ENCODE data around the gene BEND4.
"Not testable (repeated sequence)": the region's sequence is repeated elsewhere in the genome, so short reads cannot be mapped to it uniquely, and the experiment has no call there.

Gene BEND4

DNA sequence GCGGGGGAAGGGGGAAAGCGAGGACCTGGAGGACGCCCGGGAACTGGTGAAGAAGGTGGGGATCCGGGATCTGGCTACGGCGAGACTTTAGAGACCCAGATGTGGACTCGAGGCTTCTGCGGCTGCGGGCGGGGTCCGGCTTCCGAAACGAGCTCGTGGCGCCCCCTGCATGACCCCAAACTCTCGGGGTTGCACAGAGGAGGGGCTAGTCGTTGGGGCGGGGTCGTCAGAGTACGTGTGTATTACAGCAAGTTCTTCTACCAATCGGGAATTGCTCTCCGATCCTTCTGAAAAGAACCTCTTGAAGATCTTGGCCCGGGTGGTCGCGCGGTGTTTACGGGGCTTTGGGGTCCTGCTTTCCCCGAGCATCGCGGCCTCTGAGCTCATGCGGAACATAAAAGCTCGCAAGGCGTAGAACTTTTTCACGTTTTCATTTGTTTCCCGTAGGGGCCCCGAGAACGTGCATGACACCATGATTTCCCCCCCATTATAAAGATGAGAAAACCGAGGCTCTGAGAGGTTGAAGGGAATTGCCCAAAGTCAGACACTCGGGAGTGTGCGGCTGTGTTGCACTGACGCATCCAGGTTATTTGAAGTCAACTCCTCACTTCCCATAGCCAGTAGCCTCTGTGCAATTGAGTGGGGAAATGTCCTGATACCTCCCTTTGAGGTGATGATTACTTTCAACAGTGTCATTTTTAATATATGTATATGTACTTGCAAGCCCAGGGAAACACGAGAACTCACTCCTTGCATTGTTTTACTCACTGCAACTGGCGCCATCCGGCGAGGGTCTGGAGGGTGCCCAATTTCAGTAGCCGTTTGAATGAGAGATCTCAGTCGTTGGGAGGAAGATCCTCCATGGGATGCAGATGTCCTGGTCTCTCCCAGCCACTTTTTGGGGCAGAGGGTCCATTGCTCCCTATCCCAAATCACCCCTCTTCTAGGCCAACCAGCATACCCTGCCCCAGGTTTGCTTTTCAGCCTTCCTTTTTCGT, at the start of gene BEND4:
TSS of gene BEND4 (minus strand) at position 149 of the 998 bp plus-strand sequence. CDS start 512 bp downstream, outside the sequence.
- no peak for DNase-seq

DNA sequence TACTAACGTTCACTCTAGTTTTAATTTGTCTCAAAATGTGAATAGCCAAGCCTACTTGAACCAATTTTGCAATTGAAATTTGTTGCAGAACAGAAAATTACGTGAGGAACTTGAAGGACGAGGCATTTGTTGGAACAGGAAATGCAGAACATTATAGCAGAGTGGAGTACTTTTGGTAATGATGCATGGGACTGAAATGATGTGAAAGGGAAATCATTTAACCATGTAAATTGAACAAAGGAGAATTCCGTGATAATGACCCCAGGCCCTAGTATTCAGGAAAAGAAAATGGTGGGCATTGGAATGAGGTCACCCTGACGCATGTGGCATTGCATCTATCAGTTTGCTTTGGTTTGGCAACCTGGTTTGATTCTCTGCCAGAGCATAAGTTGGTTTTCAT, 44.9 kb upstream of the BEND4 start:
- no peak for DNase-seq

DNA sequence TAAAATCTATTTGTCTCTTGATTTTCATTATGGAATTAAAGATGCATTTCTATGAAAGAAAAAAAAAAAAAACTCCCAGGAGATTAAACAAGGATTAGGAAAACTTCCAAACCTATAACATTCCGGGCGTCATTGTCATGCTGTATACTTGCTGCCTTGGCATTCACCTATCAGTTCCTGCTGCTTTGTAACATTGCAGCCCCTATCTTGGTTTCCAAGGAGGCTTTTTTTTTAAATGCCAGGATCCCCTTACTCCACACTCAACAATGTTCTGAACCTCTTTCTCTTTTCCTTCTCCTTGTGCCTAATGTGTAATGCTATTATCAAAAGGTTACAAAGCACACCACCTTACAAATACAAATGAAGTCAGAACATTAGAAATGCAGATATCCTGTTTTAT, 20.5 kb upstream of the BEND4 start:
- DNase-seq = no peak

DNA sequence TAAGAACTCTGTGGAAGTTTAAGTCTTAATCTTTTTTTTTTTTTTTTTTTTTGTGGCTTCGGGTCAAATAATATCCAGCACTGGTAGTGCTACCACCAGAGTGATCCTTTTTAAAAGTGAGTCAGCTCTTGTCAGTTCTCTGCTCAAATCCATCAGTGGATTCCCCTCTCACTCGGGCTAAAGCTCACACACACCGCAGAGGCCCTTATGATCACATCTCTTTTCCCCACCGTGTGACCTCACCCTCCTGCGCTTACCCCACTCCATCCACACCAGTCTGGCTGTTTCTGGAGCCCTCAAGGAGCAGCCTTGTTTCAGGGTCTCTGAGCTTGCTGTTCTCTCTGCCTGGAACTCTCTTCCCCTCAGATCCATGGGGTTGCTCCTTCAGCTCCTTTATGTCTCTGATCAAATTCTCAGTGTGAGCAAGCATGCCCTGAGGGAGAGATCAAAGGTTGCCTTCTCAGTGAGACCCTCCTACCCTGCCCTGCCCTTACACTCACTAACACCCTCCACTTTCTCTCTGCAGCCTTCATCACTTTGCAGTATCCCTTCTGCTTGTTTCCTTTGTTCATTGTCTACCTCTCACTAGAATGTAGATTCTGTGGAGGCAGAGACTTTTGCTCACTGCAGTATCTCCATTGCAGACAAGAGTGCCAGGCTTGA, 19.8 kb upstream of the BEND4 start:
- DNase-seq = no peak

DNA sequence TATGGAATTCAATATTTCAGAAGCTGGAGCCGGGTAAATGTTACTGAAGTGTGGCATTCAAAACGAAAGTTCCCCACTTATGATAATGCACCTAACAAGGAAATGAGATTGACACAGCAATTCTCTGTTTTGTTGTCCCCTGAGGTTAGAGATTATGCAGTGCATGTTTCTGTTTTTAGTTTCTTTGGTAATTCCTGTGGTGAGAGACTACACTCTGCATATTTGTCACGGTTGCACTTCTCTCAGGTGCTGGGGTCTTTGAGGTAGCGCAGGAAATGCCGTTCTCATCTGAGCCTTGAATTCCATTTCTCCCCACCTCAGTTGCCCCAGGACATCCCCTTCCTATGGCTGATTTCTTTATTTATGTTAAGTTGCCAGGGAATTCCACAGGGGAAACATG, 15.3 kb upstream of the BEND4 start:
- DNase-seq = no peak

DNA sequence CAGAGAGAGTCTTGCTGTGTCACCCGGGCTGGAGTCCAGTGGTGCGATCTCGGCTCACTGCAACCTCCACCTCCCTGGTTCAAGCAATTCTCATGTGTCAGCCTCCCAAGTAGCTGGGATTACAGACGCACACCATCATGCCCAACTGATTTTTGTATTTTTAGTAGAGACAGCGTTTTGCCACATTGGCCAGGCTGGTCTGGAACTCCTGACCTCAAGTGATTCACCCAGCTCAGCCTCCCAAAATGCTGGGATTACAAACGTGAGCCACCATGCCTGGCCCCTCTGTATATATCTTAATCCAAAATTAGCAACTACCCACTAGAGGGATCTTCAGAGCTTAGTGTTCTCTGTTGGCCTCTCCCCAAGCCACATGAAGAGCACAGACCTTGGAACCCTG, 13.7 kb upstream of the BEND4 start:
- not testable (repeated sequence) for DNase-seq

DNA sequence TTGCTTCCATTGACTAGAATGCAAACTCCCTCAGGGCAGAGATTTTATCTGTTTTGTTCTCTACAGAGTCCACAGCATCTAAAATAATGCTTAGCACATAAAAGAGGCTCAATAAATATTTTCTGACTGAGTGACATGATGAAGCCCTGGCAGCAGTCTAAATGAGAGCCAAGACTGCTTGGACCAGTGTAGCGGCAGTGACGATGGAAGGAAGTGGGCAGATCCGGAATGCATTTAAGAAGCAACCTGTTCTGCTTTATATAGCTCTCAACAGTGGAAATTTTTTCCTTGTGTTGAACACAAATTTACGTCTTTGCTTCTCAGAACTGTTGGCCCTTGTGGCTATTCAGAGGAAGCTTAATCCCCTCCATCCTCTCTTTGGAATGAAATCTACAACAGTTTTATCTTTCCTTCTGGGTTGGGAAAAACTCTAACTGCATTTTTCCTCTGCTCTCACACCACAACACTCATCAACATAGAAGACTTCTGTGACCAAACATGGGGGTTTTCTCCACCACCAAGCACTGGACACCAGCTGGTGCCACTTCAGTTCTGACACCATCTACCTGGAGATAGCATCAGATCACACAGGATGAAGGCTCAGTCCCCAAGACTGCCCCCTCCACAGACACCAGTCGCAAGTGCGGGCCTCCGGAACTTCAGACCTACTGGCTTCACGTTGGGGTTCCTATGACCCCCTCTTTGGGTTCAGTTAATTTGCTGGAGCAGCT, 7.0 kb upstream of the BEND4 start:
- DNase-seq = no peak

DNA sequence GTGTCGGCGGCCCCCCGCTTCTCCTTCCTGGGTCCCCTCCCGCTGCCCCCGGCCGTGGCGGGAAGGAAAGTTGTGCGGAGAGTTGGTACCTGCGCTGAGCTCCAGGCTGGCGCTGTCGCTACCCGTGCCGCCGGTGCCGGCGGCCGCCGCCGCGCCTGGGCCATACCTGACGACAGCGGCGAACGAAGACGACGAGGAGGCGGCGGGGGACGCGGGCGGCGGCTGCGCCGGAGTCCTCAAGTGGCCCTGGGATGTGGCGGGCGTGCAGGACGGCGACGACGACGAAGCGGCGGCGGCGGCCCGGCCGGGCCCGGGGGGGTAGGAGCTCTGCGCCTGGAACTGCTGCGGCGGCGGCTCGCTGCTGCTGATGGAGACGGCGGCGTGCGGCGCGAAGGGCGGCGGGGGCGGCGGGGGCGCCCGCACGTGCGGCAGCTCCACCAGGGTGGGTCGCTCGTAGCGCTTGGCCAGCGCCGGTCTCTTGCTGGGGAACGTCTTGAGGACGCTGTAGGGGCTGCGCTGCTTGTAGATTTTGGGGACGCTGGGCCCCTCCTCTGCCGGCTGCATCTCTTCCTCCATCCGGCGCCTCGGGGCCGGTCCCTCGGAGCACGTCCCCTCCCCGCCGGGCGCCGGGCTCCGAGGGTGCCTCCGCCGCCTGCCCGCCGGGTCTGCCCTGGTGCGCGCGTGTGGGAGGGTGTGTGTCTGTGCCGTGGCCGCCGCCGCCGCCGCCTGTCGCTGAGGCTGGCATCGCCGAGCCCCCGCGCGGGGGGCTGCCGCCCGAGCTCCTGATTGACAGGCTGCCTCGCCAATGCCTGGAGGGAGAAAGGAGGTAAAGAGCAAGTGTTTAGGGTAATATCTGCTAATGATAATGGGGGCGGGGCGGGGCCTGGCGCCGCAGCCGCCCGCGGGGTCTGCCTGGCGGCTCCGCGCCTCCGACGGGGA, 618 bp downstream of the BEND4 start:
- peak; percentile 24 for DNase-seq

DNA sequence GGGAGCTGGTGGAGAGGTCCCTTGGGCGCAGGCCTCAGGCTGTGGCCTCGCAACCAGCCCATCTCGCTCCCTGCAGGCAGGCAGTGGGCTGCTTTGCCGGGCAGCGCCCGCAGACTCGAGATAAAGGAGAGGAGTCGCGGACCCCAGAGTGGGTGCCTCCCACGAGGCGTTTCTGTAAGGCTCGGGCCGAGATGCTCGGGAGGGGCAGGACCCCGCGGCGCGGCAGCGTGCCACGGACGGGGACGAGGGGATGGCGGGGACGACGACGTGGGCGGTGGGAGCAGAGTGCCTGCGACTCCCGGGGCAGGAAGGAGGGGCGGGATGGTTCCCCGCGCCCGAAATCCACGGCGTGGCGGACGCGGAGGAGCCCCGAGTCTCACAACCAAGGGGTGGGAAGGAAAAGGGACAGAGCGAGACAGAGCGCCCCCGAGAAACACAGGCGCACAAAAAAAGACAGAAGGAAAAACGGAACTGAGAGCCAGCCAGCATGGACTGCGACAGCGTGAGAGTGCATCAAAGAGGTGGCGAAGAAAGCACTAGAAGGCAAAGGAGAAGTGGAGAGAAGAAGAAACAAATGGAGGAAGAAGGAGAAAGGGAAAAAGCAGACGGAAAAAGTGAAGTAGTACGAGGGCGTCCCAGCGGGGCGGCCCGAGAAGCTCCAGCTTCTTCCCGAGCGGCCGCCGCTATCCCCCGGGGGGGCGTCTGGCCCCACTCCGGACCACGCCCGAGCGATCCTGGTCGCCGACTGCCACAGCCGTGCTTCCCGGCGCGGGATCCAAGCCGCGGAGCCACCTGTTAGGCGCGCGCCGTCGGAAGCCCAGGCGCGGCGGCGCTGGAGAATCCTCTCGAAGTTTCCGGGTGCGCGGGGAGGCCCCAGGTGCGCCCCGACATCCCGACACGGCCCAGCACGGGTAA, 1.5 kb downstream of the BEND4 start:
- DNase-seq = no peak

DNA sequence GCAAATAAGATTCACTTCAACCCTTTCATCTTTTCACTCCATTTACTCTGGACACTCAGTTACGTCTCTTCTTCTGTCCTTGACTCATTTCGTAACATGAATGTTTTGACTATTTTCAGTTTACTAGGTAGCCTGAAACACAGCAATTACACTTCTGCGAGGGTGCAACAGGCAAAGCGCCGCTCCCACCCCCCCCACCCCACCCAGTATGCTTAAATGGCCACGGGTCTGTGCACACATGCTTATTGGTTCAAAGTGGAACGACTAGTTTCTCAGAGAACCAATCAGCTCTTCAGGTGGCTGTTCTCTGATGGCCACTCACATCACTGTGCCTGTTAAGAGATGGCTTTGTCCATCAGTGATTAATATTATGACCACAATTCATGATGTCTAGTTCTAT, 3.5 kb downstream of the BEND4 start:
- DNase-seq = no peak

DNA sequence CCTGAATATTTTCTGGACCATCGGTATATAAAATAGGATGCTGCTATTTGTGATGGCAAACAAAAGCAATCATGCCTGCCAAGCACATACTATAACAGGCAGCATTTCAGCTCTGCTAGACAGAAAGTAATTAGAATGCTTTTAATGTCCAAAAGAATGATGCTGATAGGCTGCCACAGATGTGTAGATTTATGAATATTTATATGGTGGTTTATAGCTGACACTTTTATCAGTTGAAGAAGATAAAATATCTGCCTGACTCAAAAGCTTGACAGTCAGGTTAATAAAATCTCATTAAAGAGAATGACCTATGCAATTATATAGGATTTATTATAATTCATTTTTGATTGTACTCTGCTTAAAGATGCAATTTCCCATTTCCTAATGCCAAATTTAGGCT, 4.0 kb downstream of the BEND4 start:
- no peak for DNase-seq

DNA sequence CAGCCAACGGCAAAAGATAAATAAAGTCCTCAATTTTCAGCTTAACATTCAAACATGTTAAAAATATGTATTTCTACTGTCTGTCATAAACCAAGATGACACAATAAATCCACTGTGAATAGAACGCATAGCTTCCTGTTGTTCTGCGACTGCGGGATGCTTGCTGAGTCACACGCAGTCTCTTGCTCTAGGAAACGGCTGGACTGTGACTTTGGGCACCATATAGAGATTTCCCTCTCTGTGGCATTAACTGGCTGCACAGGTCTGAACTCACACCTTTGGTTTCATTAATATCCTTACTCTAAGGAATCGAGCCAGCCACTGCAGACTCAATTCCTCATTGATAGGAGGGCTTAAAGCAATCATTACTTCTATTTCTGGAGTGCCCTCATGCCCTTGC, 8.4 kb downstream of the BEND4 start:
- DNase-seq = no peak

DNA sequence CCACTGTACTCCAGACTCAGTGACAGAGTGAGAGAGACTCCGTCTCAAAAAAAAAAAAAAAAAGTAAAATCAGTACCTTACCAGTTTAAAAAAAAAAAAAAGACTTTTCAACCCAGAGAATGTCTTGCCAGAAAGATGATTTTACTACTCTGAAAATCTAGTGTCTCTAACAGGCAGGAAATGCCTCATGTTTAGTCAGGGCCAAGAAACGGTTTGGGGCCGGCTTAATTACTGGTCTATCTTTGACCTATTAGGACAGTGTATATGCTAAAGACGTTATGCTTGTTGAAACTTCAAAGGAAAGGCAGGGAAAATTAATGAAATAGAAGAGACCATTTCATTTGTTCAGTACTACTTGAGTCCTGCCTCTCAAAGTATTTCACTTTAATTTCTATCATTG, 9.9 kb downstream of the BEND4 start:
- no peak for DNase-seq

DNA sequence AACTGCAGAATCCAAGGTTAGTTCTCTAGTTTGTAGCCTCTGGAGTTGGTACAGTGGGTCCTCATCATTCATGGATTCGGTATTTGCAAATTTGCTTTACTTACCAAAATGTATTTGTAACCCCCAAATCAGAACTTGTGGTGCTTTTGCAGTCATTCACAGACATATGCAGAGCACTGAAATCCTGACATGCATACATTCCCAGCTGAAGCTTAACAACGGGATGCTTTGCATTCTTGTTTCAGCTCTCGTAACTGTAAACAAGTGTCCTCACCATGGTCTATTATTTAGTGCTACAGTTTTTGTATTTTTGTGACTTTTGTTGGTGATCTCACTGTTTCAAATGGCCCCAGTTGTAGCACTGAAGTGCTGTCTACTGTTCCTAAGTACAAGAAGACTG, 16.1 kb downstream of the BEND4 start:
- DNase-seq = no peak

DNA sequence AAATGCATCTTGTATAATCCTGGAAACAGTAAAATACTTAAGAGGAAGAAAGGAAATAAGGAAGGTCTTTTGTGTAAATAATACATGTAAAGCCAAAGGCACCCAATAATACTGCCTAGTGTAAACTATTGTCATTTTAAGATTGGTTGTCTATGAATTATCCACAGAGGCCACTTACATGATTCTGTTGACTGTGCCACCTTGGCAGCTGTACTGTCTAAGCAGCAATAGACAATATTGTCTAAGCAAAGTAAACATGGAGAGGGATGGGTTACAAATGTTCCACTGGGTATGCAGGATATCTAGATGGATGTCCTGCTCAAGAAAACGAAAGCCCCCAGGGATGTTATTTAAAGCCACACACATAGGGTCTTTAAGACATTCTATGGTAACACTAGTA, 19.4 kb downstream of the BEND4 start:
- DNase-seq = no peak

DNA sequence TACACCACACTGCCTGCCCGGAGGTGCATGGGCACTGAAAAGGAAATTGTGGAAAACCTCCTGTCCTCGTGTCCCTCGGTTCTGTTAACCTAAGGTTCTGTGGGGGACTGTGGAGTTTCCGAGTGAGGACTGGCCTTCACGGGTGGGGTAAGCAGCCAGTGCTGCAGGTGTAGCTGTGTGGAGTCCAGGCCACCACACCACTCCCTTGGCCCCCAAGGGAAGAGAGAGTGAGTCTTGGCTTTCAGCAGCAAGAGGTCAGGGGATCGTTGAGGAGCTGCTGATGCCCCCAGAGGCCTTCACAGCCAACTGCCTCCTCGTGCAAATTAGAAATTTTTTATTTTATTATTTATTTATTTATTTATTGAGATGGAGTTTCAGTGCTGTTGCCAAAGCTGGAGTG, 20.4 kb downstream of the BEND4 start:
- DNase-seq = no peak

DNA sequence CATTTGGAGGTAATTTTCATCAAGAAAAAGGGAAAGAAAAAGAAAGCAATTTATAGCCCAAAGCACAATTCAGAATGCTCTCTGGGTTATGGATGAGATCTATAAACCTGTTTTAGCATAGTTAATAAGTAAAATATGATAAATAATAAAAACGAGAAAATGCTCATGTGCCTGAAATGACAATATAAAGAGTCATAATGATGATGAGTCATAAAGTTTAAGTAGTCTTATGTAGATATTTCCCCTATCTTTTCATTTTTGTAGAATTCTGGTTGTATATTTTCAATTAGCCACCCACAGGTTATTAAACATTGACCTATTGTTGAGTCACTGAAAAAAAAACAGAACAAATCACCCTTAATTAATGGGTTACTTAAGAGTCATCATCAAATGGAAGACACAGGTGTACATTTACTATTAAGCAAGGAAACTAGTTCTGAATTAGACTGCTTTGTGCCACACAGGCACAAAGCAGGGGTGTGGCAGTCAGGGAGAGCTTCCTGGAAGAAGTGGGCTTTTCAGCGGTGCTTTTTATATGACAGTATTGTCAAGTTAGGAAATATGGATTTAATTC, 29.3 kb downstream of the BEND4 start:
- DNase-seq = no peak

DNA sequence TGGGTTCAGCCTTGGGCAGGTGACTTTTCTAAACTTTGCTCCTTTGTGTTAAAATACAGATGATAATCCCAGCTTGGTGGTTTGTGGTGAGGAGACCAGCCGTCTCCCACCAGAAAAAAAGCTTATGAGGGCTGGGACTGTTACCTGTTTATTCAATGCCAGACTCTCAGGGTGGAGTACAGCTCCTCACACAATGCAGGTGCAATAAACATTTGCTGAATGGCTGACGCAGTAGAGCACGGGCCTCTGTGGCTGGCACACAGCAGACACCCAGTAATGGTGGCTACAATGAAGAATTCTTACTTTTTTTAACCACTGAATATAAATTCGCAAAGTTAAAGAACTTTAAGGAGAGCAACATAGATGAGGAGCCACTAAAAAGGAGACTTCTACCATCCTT, 30.2 kb downstream of the BEND4 start:
- DNase-seq = no peak

DNA sequence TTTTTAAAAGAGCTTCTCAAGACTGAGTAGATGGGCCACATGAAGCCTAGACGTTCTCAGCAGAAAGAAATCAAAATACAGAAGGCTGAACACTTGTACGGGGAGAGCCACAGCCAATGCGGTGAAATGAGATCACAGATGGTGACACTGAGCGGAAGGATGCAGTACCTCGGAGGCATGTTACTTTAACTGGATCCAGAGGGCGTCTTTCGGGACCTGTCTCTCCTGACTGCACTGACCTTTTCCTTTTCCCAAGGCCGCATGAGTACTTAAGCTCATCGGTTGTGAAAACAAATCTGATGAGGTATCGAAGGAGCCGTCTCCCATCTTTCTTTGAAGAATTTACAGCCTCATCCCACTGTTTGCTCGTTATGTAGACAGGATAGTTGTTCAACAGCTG, 32.6 kb downstream of the BEND4 start:
- no peak for DNase-seq

DNA sequence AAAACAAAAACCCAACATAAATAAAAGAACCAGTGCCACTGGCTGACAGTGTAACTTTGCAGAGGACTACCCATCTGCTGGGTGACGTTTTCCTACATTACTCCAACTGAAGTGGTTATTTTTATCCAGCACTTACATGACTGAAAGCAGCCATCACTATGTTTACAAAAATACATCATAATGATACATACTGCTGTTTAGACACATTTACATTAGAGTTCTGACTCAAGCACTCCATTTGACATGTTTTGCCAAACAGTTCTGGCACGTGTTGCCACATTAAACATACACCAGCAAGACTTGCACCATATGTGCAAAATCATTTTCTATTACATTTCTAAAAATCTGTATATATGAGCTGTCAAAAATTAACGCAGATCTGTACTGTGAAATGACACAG, 39.6 kb downstream of the BEND4 start:
- DNase-seq = no peak

DNA sequence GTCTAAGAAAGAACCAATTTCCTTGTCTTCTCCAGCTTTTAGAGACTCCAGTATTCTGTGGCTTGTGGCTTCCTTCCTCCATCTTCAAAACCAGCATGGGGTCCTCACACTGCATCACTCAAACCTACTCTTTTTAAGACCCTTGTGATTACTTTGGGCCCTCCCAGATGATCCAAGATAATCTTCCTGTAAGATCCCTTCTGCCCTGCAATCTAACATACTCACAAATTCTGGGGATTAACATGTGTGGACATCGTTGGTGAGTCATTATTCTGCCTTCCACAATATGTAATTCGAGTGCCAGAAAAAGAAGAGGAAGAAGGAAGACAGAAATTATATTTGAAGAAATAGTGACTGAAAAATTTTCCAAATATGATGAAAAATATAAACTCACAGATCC, 47.9 kb downstream of the BEND4 start:
- DNase-seq = no peak

Data from CD4-positive, alpha-beta T cell treated with Interleukin-10 for 1 hour (primary cell).